LNCAP (cell line): Measurements from ENCODE around the gene TPST1.

Experiments
- CTCF ChIP-seq: fragments of 450-650 bp; IDR thresholded peaks from 2 replicates; pipeline ENCODE4 v1.5.1; 2017; ENCODE audit warnings: mild to moderate bottlenecking

TPST1 gene

GRCh38 chr7:66193146-66193725, 11.9 kb upstream of the TPST1 start:
- TF ChIP-seq CTCF, result no peak

- no peak for TF ChIP-seq CTCF
Measured at GRCh38 chr7:66198469-66198868, 6.7 kb upstream of the TPST1 start.

- TF ChIP-seq CTCF, result no peak
Measured at GRCh38 chr7:66198956-66199355, 6.2 kb upstream of the TPST1 start.

- TF ChIP-seq CTCF, result no peak
Measured at GRCh38 chr7:66202441-66202840, 2.7 kb upstream of the TPST1 start.

- no peak for TF ChIP-seq CTCF
Measured at GRCh38 chr7:66205741-66206090, 582 bp downstream of the TPST1 start.

- no peak for TF ChIP-seq CTCF
Measured at GRCh38 chr7:66206119-66206933, 1.2 kb downstream of the TPST1 start.

- no peak for TF ChIP-seq CTCF
Measured at GRCh38 chr7:66206934-66207240, 1.8 kb downstream of the TPST1 start.
